GM12892 (cell line): ENCODE measurements around the gene ZNF254.

Experiments
- POLR2A ChIP-seq: IDR thresholded peaks from 2 replicates; pipeline ENCODE4 v1.6.1; 2011; ENCODE audit warnings: low read depth, low read length, control low read depth
- POLR2AphosphoS5 ChIP-seq: IDR thresholded peaks from 2 replicates; pipeline ENCODE4 v1.6.1; 2011; ENCODE audit warnings: low read depth, low read length, control low read depth
- TAF1 ChIP-seq: IDR thresholded peaks from 2 replicates; pipeline ENCODE4 v1.6.1; 2011; ENCODE audit warnings: low read depth, mild to moderate bottlenecking, control low read depth, low read length, borderline replicate concordance

DNA sequence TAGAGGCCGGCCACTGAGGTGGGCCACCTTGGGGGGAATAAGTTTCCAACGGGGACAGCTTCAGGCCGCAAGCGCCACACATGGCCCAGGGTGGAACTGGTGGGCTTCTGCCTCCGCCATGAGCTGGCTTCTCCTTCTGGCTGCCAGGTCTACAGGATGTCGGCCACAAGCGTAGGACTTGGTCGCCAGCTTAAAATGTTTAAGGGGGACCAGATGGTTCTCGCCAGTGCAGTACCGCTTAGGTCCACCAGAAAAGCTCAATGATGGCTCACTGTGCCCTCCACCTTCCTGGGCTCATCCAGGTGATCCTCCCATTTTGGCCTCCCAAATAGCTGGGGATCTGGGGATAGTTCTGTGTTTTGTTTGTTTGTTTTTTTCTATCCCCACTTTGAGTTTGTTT lies 38.7 kb upstream of the ZNF254 start:
- no peak for TF ChIP-seq POLR2AphosphoS5
- TF ChIP-seq POLR2A = no peak
- no peak for TF ChIP-seq TAF1
